GM12878 (cell line): Measurements from ENCODE around the gene TVP23C. TPM values are rescaled to one million over a fixed set of nuclear protein-coding genes. Genes with fewer than 3 reads are reported as not detected.
"Not testable (repeated sequence)": the region's sequence is repeated elsewhere in the genome, so short reads cannot be mapped to it uniquely, and the experiment has no call there.

ENCODE experiments used
- ATAC-seq: fragments of 200-7000 bp; cut with Tn5 transposase; 3 replicates; pipeline ENCODE4 v1.9.1; 2020; ENCODE audit warnings: mild to moderate bottlenecking, moderate library complexity
- BruUV-seq: library from RNA; stranded (reverse); fragments of 400-500 nt; replicated peaks from 2 replicates; lab custom pipeline; 2021; lab: Mats Ljungman, UMichigan
- CTCF ChIA-PET: fragments of 300-600 bp; sonication (Branson Sonifier 250); formaldehyde crosslinking; extraction: SDS; loops from one replicate; lab custom pipeline; 2021; ENCODE audit warnings: inconsistent platforms; lab: Yijun Ruan, JAX
- POLR2A ChIA-PET: fragments of 350-600 bp; formaldehyde crosslinking; extraction: SDS; loops from one replicate; lab custom pipeline; 2021; ENCODE audit warnings: inconsistent platforms; lab: Charles Lee
- RAD21 ChIA-PET: fragments of 300-600 bp; sonication (Branson Sonifier 250); formaldehyde crosslinking; loops from one replicate; lab custom pipeline; 2023; ENCODE audit warnings: antibody characterized with exemption; ENCODE audit not compliant: unreplicated experiment; lab: Charles Lee
- SMC1A ChIA-PET: fragments of 300-600 bp; sonication (Branson Sonifier 250); formaldehyde crosslinking; loops from one replicate; lab custom pipeline; 2023; ENCODE audit not compliant: unreplicated experiment, uncharacterized antibody; lab: Charles Lee
- DNase-seq: peaks from one replicate; pipeline ENCODE4 v3.0.0-alpha.2; 2011; ENCODE audit warnings: low read depth, low spot score
- FAIRE-seq: peaks from 3 replicates; lab custom pipeline; 2011; peaks lifted over from hg19 to GRCh38; lab: Jason Lieb, UNC
- H2AFZ ChIP-seq: 2 replicates; pipeline ENCODE4 v1.6.0; 2011; ENCODE audit warnings: low read depth, low read length, control low read depth; ENCODE audit not compliant: control insufficient read depth
- H3K27ac ChIP-seq: 2 replicates; pipeline ENCODE4 v1.5.1; 2011; ENCODE audit warnings: control low read depth; ENCODE audit not compliant: control insufficient read depth, insufficient read depth
- H3K27me3 ChIP-seq, 2 experiments: replicated peaks in 1 of 2; 2 replicates each; pipeline versions ENCODE4 v1.6.0 to v1.6.1; 2011; ENCODE audit warnings: low read length in 1 of 2; ENCODE audit not compliant: control insufficient read depth in 2 of 2, insufficient read depth in 2 of 2
- H3K36me3 ChIP-seq, 2 experiments: 2 replicates each; pipeline ENCODE4 v1.5.1; 2011; ENCODE audit warnings: low read length in 1 of 2; ENCODE audit not compliant: control insufficient read depth in 2 of 2, insufficient read depth in 2 of 2
- H3K4me1 ChIP-seq: 2 replicates; pipeline ENCODE4 v1.6.1; 2011; ENCODE audit warnings: mild to moderate bottlenecking, low read length, moderate library complexity, mixed read lengths; ENCODE audit not compliant: control insufficient read depth, insufficient read depth
- H3K4me2 ChIP-seq: 2 replicates; pipeline ENCODE4 v1.6.0; 2011; ENCODE audit warnings: control low read depth; ENCODE audit not compliant: control insufficient read depth, insufficient read depth
- H3K4me3 ChIP-seq: fragments of 200-600 bp; sonication (generic); 2 replicates; pipeline ENCODE4 v1.5.1; 2016
- H3K79me2 ChIP-seq: 2 replicates; pipeline ENCODE4 v1.6.0; 2011; ENCODE audit warnings: low read length; ENCODE audit not compliant: control insufficient read depth, insufficient read depth
- H3K9ac ChIP-seq: 2 replicates; pipeline ENCODE4 v1.8.0; 2011; ENCODE audit warnings: low read length, control low read depth, mixed read lengths; ENCODE audit not compliant: control insufficient read depth, insufficient read depth
- H3K9me3 ChIP-seq: replicated peaks from 3 replicates; pipeline ENCODE4 v1.5.1; 2011; ENCODE audit warnings: mild to moderate bottlenecking, low read length; ENCODE audit not compliant: control insufficient read depth, insufficient read depth
- H4K20me1 ChIP-seq: 2 replicates; pipeline ENCODE4 v1.6.0; 2011; ENCODE audit not compliant: control insufficient read depth, insufficient read depth
- MTA2 ChIP-seq: fragments of 450-650 bp; IDR thresholded peaks from 2 replicates; pipeline ENCODE4 v1.6.1; 2016; ENCODE audit warnings: low read depth, mild to moderate bottlenecking, moderate library complexity
- RUNX3 ChIP-seq: IDR thresholded peaks from 2 replicates; pipeline ENCODE4 v1.6.1; 2012; ENCODE audit warnings: low read length, inconsistent platforms
- TCF7 ChIP-seq: IDR thresholded peaks from 2 replicates; pipeline ENCODE4 v1.6.1; 2014; ENCODE audit warnings: antibody characterized with exemption, borderline replicate concordance
- WGBS: methylation state at CpG from one replicate; pipeline ENCODE4 v1.1.6; 2016; ENCODE audit warnings: low lambda C conversion rate; ENCODE audit not compliant: insufficient replicate concordance, insufficient coverage; ENCODE audit errors: missing lambda C conversion rate; 5-methylcytosine and 5-hydroxymethylcytosine counted together
- in situ Hi-C: fragments of 300-500 bp; cut with MboI; formaldehyde crosslinking; loops from 9 replicates; pipeline ENCODE4 v1.14.3; 2018; ENCODE audit warnings: mixed read lengths
- intact Hi-C: fragments of 100-400 bp; cut with micrococcal nuclease; formaldehyde crosslinking; loops from one replicate; pipeline ENCODE4 v1.14.2; 2022; ENCODE audit not compliant: unreplicated experiment
- polyA plus RNA-seq, 11 experiments: library from polyadenylated mRNA; depleted of rRNA in 4 of 11; unstranded in 6 of 11; stranded (reverse) in 5 of 11; fragments of >200 nt; fragmentation: Nextera tagmentation in 4 of 11; fragmentation: Illumina TruSeq in 1 of 11; extraction: Ambion mirVana in 4 of 11; extraction: Trizol in 1 of 11; gene quantifications; 1 replicate in 1 of 11; 2 replicates in 10 of 11; pipeline versions ENCODE4 v1.2.1 to v1.2.3, GENCODE V29; 2011 to 2016; ENCODE audit warnings: inconsistent platforms in 2 of 11, missing spikeins in 2 of 11, low read depth in 1 of 11
- total RNA-seq, 4 experiments: library from RNA; depleted of rRNA in 3 of 4; stranded (reverse); fragments of >200 nt in 3 of 4; fragmentation: Illumina TruSeq in 1 of 4; extraction: Trizol in 1 of 4; gene quantifications; 2 replicates each; pipeline versions ENCODE4 v1.2.1 to v1.2.3, GENCODE V29; 2013 to 2021

Gene TVP23C
- total and polyA plus RNA-seq, 10 of the 15 experiments (the other 5 are each of a cell fraction or from before 2014, with no cell fraction given): 0.42 to 5.0 (median 2.7) TPM

- 38% methylated on average over 1 of the region's 1 CpG for WGBS
- H3K27ac ChIP-seq, H2AFZ ChIP-seq, POLR2A ChIA-PET, H3K9me3 ChIP-seq, H3K4me3 ChIP-seq, H3K9ac ChIP-seq, SMC1A ChIA-PET, DNase-seq, H3K4me1 ChIP-seq, BruUV-seq, H3K79me2 ChIP-seq, H3K4me2 ChIP-seq, CTCF ChIA-PET, in situ Hi-C loops, FAIRE-seq, RAD21 ChIA-PET, H4K20me1 ChIP-seq, ATAC-seq, H3K36me3 ChIP-seq, intact Hi-C loops, H3K27me3 ChIP-seq: not testable (repeated sequence)
Observed at GRCh38 chr17:15590844-15591243, 27.6 kb upstream of the TVP23C start.

GRCh38 chr17:15589544-15590536, 26.6 kb upstream of the TVP23C start:
- H3K4me1 ChIP-seq, H2AFZ ChIP-seq, H3K4me3 ChIP-seq, H3K4me2 ChIP-seq, BruUV-seq, H3K9me3 ChIP-seq, POLR2A ChIA-PET, H3K36me3 ChIP-seq, H3K27me3 ChIP-seq, SMC1A ChIA-PET, intact Hi-C loops, RAD21 ChIA-PET, H3K79me2 ChIP-seq, H3K27ac ChIP-seq, H3K9ac ChIP-seq, DNase-seq, H4K20me1 ChIP-seq, CTCF ChIA-PET, in situ Hi-C loops: not testable (repeated sequence)
- ATAC-seq (peak; percentile 90), FAIRE-seq (peak; percentile 99)
- TF ChIP-seq MTA2 (0 out of 2 replicates have a peak, but pooled peaks have one; percentile 38), RUNX3 (peak; percentile 65), TCF7 (peak; percentile 43; the same call in 1 of the 2 replicates)
- WGBS: 0% methylated on average over 13 of the region's 17 CpGs

DNA sequence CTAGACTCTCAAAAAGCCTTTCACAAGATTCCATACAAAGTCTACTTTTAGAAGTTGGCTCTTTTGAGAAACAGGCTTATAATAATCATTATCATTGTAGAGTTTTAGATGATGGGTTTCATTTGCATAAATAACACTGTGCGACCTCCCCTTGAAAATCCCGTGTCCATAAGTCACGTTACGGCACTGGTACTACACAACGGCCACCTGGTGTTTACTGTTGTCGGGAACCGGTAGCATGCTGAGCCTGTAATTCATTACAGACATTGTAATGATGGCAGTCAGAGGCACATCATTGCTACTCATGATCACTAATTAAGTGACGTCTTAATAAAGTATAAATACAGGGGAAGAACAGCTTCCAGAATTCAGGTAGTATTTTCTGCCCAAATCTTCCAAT, 24.7 kb upstream of the TVP23C start:
- H3K9ac ChIP-seq, in situ Hi-C loops, H3K4me2 ChIP-seq, RAD21 ChIA-PET, H3K27me3 ChIP-seq, intact Hi-C loops, CTCF ChIA-PET, BruUV-seq, POLR2A ChIA-PET, FAIRE-seq, H3K4me3 ChIP-seq, H3K9me3 ChIP-seq, H3K79me2 ChIP-seq, DNase-seq, H4K20me1 ChIP-seq, ATAC-seq, SMC1A ChIA-PET, H3K4me1 ChIP-seq, H2AFZ ChIP-seq, H3K36me3 ChIP-seq, H3K27ac ChIP-seq: not testable (repeated sequence)
- WGBS: 31% methylated on average over 8 of the region's 8 CpGs
